Transverse colon (tissue), 4 donors: ENCODE results near the gene TMEM240. TPM values are rescaled to one million over a fixed set of nuclear protein-coding genes. Genes with fewer than 3 reads are reported as not detected.
"Not testable (repeated sequence)": the region's sequence is repeated elsewhere in the genome, so short reads cannot be mapped to it uniquely, and the experiment has no call there.

ENCODE experiments used
- DNase-seq: peaks from one replicate; pipeline ENCODE4 v3.0.0-alpha.2; 2019
- H3K27ac ChIP-seq, 4 donors: fragments of 200-600 bp; sonication (generic); 2 replicates each; pipeline ENCODE4 v1.5.1; 2016 to 2018; ENCODE audit warnings: inconsistent platforms in 4 of 4
- H3K27me3 ChIP-seq: fragments of 200-600 bp; sonication (generic); 2 replicates; pipeline ENCODE4 v1.5.1; 2017; ENCODE audit warnings: inconsistent platforms
- H3K36me3 ChIP-seq, 4 donors: fragments of 200-600 bp; sonication (generic); 2 replicates each; pipeline ENCODE4 v1.5.1; 2017 to 2019; ENCODE audit warnings: inconsistent platforms in 4 of 4
- H3K4me1 ChIP-seq, 4 donors: fragments of 200-600 bp; sonication (generic); 2 replicates each; pipeline ENCODE4 v1.5.1; 2017 to 2020; ENCODE audit warnings: inconsistent platforms in 4 of 4
- H3K4me3 ChIP-seq, 4 donors: fragments of 200-600 bp; sonication (generic); 1 replicate in 1 of 4; 2 replicates in 3 of 4; pipeline versions ENCODE4 v1.5.1 to v1.6.1; 2017 to 2019; ENCODE audit warnings: inconsistent platforms in 4 of 4
- H3K9me3 ChIP-seq, 2 donors: fragments of 200-600 bp; sonication (generic); 2 replicates each; pipeline ENCODE4 v1.5.1; 2017 to 2019; ENCODE audit warnings: inconsistent platforms in 2 of 2
- EP300 ChIP-seq: sonication (generic); formaldehyde crosslinking; IDR thresholded peaks from one replicate; pipeline ENCODE4 v1.6.1; 2017; ENCODE audit warnings: antibody characterized with exemption, low read depth
- POLR2A ChIP-seq: fragments of 450-650 bp; IDR thresholded peaks from one replicate; pipeline ENCODE4 v1.6.1; 2016; ENCODE audit warnings: antibody characterized with exemption, mild to moderate bottlenecking, moderate library complexity
- POLR2AphosphoS5 ChIP-seq, 3 donors: sonication (generic); formaldehyde crosslinking; IDR thresholded peaks; one replicate each; pipeline ENCODE4 v1.6.1; 2016; ENCODE audit warnings: antibody characterized with exemption in 3 of 3
- WGBS, 2 donors: methylation state at CpG; one replicate each; pipeline ENCODE4 v1.1.5; 2018; ENCODE audit warnings: low coverage in 1 of 2; 5-methylcytosine and 5-hydroxymethylcytosine counted together
- in situ Hi-C, 4 donors: fragments of 200-750 bp; cut with MboI; loops; one replicate each; pipeline versions ENCODE4 v1.15.0 to v1.15.1; 2017; ENCODE audit warnings: low sequenced_read_pairs in 3 of 4, low pct_ligation_motif_present in 1 of 4, low pct_unique_long_range_greater_than_20kb in 1 of 4
- intact Hi-C: fragments of 100-400 bp; cut with DNase I; formaldehyde crosslinking; loops from one replicate; pipeline ENCODE4 v1.15.1; 2023; ENCODE audit warnings: low total_unique reads
- total RNA-seq, 4 donors: library from RNA; depleted of rRNA; stranded (reverse); fragments of >200 nt; gene quantifications; one replicate each; pipeline ENCODE4 v1.1.0, GENCODE V29; 2016
- TF ChIP-seq, protein P1 (sequence below), 5 experiments: fragments of 200-600 bp in 3 of 5; fragments of 450-650 bp in 2 of 5; sonication (generic) in 3 of 5; IDR thresholded peaks; 1 replicate in 2 of 5; 2 replicates in 3 of 5; pipeline ENCODE4 v1.5.1; 2016 to 2017; ENCODE audit warnings: antibody characterized with exemption in 5 of 5, inconsistent platforms in 3 of 5, mild to moderate bottlenecking in 2 of 5, moderate library complexity in 1 of 5

TMEM240 gene
- total RNA-seq, 4 donors from 2014 or later = 3.8 to 27.3 (median 4.2) TPM; not detected in 1

DNA sequence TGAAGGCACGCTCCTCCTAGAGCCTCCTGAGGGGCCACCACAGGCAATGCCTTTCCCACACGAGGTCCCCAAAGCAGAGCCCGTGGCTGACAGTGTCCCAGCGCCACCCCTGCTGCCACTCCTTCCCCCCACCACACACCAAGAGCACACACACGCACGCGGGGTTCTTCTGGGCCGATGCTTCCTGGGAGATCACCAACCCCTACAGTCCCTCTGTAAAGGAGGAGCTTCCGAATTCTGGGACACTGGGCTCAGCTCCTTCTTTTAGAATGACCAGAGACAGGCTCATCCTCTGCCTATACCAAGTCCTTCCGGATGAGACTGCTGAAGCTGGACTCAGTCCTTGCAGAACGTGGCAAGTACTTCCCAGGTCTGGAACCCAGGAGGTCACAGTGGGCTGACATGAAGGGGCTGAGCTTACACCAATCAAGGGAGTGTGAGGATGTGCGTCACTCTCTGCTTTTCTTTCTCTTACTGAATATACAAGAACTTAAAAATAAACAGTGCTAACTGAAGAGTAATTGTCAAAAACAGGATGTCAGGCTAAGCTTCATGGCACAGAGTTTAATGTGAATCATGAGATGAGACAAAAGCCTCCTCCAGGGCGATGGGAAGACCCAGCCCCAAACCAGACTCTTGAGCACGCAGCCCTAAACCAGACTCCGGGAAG lies 21.5 kb upstream of the TMEM240 start:
- DNase-seq = no peak
- in situ Hi-C loops = no loop called here
- no peak overlapping the region for H3K4me3 ChIP-seq
- no peak overlapping the region for H3K27ac ChIP-seq
- 91 to 100% methylated on average over 2 to 15 of the region's 15 CpGs for WGBS, 2 donors
- intact Hi-C loops = no loop called here
- H3K36me3 ChIP-seq = peaks cover 0 to 38% (median 16%) of the 10 kb centered on the region in 4 donors
- TF ChIP-seq POLR2A = no peak
- TF ChIP-seq, protein P1, sequence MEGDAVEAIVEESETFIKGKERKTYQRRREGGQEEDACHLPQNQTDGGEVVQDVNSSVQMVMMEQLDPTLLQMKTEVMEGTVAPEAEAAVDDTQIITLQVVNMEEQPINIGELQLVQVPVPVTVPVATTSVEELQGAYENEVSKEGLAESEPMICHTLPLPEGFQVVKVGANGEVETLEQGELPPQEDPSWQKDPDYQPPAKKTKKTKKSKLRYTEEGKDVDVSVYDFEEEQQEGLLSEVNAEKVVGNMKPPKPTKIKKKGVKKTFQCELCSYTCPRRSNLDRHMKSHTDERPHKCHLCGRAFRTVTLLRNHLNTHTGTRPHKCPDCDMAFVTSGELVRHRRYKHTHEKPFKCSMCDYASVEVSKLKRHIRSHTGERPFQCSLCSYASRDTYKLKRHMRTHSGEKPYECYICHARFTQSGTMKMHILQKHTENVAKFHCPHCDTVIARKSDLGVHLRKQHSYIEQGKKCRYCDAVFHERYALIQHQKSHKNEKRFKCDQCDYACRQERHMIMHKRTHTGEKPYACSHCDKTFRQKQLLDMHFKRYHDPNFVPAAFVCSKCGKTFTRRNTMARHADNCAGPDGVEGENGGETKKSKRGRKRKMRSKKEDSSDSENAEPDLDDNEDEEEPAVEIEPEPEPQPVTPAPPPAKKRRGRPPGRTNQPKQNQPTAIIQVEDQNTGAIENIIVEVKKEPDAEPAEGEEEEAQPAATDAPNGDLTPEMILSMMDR (IDR thresholded peaks at IDR 0.05) = no peak
- TF ChIP-seq EP300 = no peak
- no peak for TF ChIP-seq POLR2AphosphoS5 (IDR thresholded peaks at IDR 0.05)
- no peaks in the 10 kb centered on the region for H3K27me3 ChIP-seq
- no peaks in the 10 kb centered on the region for H3K9me3 ChIP-seq
- no peaks in the 10 kb centered on the region for H3K4me1 ChIP-seq

DNA sequence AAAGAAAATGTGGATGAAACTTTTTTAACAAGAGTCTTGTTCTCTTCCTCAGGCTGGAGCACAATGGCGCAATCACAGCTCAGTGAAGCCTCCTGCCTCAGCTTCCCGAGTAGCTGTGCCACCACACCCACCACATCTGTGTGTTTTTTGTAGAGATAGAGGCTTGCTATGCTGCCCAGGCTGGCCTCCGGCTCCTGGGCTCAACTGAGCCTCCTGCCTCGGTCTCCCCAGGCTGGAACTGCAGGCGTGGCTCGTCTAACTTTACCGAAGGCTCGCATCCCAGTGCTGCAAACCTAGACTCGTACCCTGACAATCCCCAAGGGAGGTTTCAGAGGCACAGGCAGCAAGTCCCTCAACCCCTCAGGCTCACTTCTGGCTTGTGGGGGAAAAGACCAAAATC lies 19.8 kb upstream of the TMEM240 start:
- Histone ChIP-seq H3K4me3 (no peak overlapping the region), H3K4me1 (no peaks in the 10 kb centered on the region), H3K27ac (no peak overlapping the region), H3K27me3 (no peaks in the 10 kb centered on the region), H3K36me3 (peaks cover 0 to 38% (median 14%) of the 10 kb centered on the region in 4 donors), H3K9me3 (no peaks in the 10 kb centered on the region)
- in situ Hi-C loops (no loop called here), intact Hi-C loops (no loop called here)
- no peak for DNase-seq
- TF ChIP-seq EP300 (no peak), POLR2A (no peak), POLR2AphosphoS5 (IDR thresholded peaks at IDR 0.05) (no peak)
- TF ChIP-seq, protein P1 (IDR thresholded peaks at IDR 0.05) = no peak
- 83% methylated on average over 9 of the region's 9 CpGs; no CpG with 5 or more reads in 1 of the 2 donors for WGBS, 2 donors

DNA sequence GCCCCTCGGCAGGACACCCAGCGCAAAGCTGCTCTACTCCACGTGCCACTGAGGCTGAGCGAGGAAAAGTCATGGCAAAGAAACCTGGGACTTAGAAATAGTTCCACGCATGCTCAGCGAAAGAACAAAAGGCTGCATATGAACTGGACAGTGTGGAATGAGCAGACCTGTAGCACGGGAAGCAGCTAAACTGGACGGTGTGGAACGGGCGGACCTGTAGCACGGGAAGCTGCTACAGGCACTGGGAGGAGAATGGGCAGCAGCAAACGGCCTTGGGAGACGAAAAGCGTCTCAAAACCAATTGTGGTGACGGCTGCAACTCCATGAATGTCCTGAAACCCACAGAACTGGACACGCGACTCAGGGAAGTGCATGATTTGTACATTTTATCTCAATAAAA lies 18.6 kb upstream of the TMEM240 start:
- H3K27me3 ChIP-seq = no peaks in the 10 kb centered on the region
- intact Hi-C loops (no loop called here), in situ Hi-C loops (no loop called here)
- no peak overlapping the region for H3K27ac ChIP-seq
- peaks cover 0 to 29% (median 10%) of the 10 kb centered on the region in 4 donors for H3K36me3 ChIP-seq
- H3K9me3 ChIP-seq = no peaks in the 10 kb centered on the region
- no peak for DNase-seq
- H3K4me3 ChIP-seq = no peak overlapping the region
- no peak for TF ChIP-seq POLR2A
- TF ChIP-seq POLR2AphosphoS5 (IDR thresholded peaks at IDR 0.05) = no peak
- no peak for TF ChIP-seq EP300
- TF ChIP-seq, protein P1 (IDR thresholded peaks at IDR 0.05) = no peak
- 89% methylated on average over 17 of the region's 17 CpGs; no CpG with 5 or more reads in 1 of the 2 donors for WGBS, 2 donors
- no peaks in the 10 kb centered on the region for H3K4me1 ChIP-seq

DNA sequence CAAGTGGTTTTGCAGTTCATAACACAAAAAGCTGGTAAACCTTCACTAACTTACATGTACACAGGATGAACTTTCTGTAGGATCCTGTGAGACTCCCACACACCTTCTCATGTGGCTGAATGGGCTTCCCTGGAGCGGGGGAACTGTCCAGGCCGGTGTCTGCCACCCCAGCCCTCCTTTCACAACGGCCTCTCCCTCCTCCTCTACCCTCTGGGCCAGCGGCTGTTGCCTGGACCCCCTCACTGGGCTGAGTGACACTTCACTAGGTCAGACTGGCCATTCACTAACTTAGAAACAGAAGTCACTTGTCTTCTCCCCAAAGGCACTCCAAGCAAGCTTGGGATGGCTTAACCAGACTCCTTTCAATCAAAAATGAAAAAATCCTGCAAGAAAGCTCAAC lies 18.2 kb upstream of the TMEM240 start:
- in situ Hi-C loops (no loop called here), intact Hi-C loops (no loop called here)
- no peak for DNase-seq
- Histone ChIP-seq H3K27me3 (no peaks in the 10 kb centered on the region), H3K4me3 (no peak overlapping the region), H3K9me3 (no peaks in the 10 kb centered on the region), H3K36me3 (peaks cover 0 to 25% (median 8%) of the 10 kb centered on the region in 4 donors), H3K27ac (no peak overlapping the region), H3K4me1 (no peaks in the 10 kb centered on the region)
- WGBS, 2 donors = 63% methylated on average over 4 of the region's 4 CpGs; no CpG with 5 or more reads in 1 of the 2 donors
- TF ChIP-seq EP300 (no peak), POLR2AphosphoS5 (IDR thresholded peaks at IDR 0.05) (no peak), POLR2A (no peak)
- TF ChIP-seq, protein P1 (IDR thresholded peaks at IDR 0.05) = no peak

DNA sequence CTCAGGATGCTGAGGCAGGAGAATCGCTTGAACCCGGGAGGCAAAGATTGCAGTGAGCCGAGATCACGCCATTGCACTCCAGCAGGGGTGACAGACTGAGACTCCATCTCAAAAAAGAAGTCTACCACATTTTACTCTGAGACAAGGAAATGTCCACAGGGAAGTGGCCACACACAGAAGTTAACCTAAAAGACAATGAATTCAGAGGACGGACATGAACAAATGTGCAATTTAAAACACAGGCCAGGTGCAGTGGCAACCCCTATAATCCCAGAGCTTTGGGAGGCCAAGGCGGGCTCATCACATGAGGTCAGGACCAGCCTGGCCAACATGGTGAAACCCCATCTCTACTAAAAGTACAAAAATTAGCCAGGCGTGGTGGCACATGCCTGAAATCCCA lies 17.3 kb upstream of the TMEM240 start:
- in situ Hi-C loops, H3K27me3 ChIP-seq, DNase-seq, H3K9me3 ChIP-seq, H3K27ac ChIP-seq, H3K4me1 ChIP-seq, intact Hi-C loops, H3K4me3 ChIP-seq: not testable (repeated sequence)
- 85 to 88% methylated on average over 7 of the region's 7 CpGs for WGBS, 2 donors
- peaks cover 0 to 16% (median 5%) of the 10 kb centered on the region in 4 donors for H3K36me3 ChIP-seq

DNA sequence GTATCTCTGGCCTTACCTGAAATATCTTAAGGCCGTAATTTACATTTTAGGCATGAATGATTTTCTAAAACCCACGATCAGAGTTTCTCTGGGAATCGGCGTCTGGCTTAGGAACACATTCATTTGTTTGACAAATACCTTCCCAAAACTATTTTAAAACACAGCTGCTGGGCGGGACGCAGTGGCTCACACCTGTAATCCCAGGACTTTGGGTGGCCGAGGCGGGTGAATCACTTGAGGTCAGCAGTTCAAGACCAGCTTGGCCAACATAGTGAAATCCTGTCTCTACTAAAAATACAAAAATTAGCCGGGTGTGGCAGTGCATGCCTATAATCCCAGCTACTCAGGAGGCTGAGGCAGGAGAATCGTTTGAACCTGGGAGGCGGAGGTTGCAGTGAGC lies 16.5 kb upstream of the TMEM240 start:
- H3K27ac ChIP-seq, H3K9me3 ChIP-seq, H3K4me3 ChIP-seq, H3K27me3 ChIP-seq, H3K4me1 ChIP-seq, DNase-seq, intact Hi-C loops, in situ Hi-C loops: not testable (repeated sequence)
- peaks cover 0 to 11% (median 3%) of the 10 kb centered on the region in 4 donors for H3K36me3 ChIP-seq
- 91 to 94% methylated on average over 7 to 11 of the region's 11 CpGs for whole genome bisulfite sequencing, 2 donors
